CD14-positive monocyte (primary cell): ENCODE measurements around the gene MACROD2. TPM values are rescaled to one million over a fixed set of nuclear protein-coding genes. Genes with fewer than 3 reads are reported as not detected.

Source experiments
- DNase-seq, 3 donors: peaks; one replicate each; pipeline ENCODE4 v3.0.0-alpha.2; 2011 to 2022
- H2AFZ ChIP-seq: 2 replicates; pipeline ENCODE4 v1.6.0; 2012; ENCODE audit warnings: mild to moderate bottlenecking, low read depth, low read length, inconsistent platforms; ENCODE audit not compliant: insufficient read depth, poor library complexity, severe bottlenecking
- H3K27ac ChIP-seq, 2 donors: 1 replicate in 1 of 2; 2 replicates in 1 of 2; pipeline ENCODE4 v1.5.1; 2012 to 2013; ENCODE audit warnings: low read length in 2 of 2, control low read depth in 1 of 2, inconsistent platforms in 1 of 2, low read depth in 1 of 2, mild to moderate bottlenecking in 1 of 2
- H3K27me3 ChIP-seq, 2 donors: one replicate each; pipeline versions ENCODE4 v1.6.0 to v1.6.1; 2011 to 2013; ENCODE audit warnings: low read length in 2 of 2; ENCODE audit not compliant: control insufficient read depth in 2 of 2, insufficient read depth in 2 of 2
- H3K36me3 ChIP-seq, 2 donors: replicated peaks in 1 of 2; 1 replicate in 1 of 2; 2 replicates in 1 of 2; pipeline versions ENCODE4 v1.5.1 to v1.6.1; 2012 to 2013; ENCODE audit warnings: low read length in 2 of 2, control low read depth in 1 of 2, inconsistent platforms in 1 of 2, mild to moderate bottlenecking in 1 of 2; ENCODE audit not compliant: insufficient read depth in 2 of 2, control insufficient read depth in 1 of 2
- H3K4me1 ChIP-seq, 2 donors: 1 replicate in 1 of 2; 2 replicates in 1 of 2; pipeline versions ENCODE4 v1.5.1 to v1.6.1; 2012 to 2013; ENCODE audit warnings: low read length in 2 of 2, control low read depth in 1 of 2, inconsistent platforms in 1 of 2, mild to moderate bottlenecking in 1 of 2, moderate library complexity in 1 of 2; ENCODE audit not compliant: insufficient read depth in 2 of 2, control insufficient read depth in 1 of 2
- H3K4me2 ChIP-seq: replicated peaks from 2 replicates; pipeline ENCODE3; 2012; ENCODE audit warnings: low read length, moderate library complexity, mild to moderate bottlenecking; ENCODE audit not compliant: poor library complexity, severe bottlenecking; ENCODE audit errors: extremely low read depth
- H3K4me3 ChIP-seq, 3 experiments: fragments of 200-600 bp in 1 of 3; sonication (generic) in 1 of 3; replicated peaks in 1 of 3; 1 replicate in 2 of 3; 2 replicates in 1 of 3; pipeline ENCODE4 v1.5.1; 2011 to 2013; ENCODE audit warnings: low read length in 3 of 3, mild to moderate bottlenecking in 3 of 3, control low read depth in 2 of 3, low read depth in 2 of 3, inconsistent platforms in 1 of 3, moderate library complexity in 1 of 3
- H3K79me2 ChIP-seq: 2 replicates; pipeline ENCODE4 v1.6.0; 2012; ENCODE audit warnings: mild to moderate bottlenecking, control low read depth, inconsistent platforms, low read length, moderate library complexity; ENCODE audit not compliant: insufficient read depth
- H3K9ac ChIP-seq: 2 replicates; pipeline ENCODE4 v1.6.0; 2017; ENCODE audit warnings: low read length, mild to moderate bottlenecking; ENCODE audit not compliant: insufficient read depth, poor library complexity, severe bottlenecking
- H3K9me3 ChIP-seq, 2 donors: replicated peaks in 1 of 2; 1 replicate in 1 of 2; 2 replicates in 1 of 2; pipeline versions ENCODE4 v1.5.1 to v1.6.1; 2012 to 2013; ENCODE audit warnings: low read length in 2 of 2, control low read depth in 1 of 2; ENCODE audit not compliant: control insufficient read depth in 1 of 2, insufficient read depth in 1 of 2
- H4K20me1 ChIP-seq: 2 replicates; pipeline ENCODE4 v1.6.0; 2012; ENCODE audit warnings: mild to moderate bottlenecking, low read length, control low read depth, moderate library complexity; ENCODE audit not compliant: insufficient read depth
- H3K27ac Mint-ChIP-seq, 7 donors: one replicate each; pipeline ENCODE4 v1.8.0; 2020; ENCODE audit warnings: mild to moderate bottlenecking in 7 of 7, mixed read lengths in 7 of 7, moderate library complexity in 6 of 7, inconsistent platforms in 2 of 7
- H3K27me3 Mint-ChIP-seq, 3 donors: one replicate each; pipeline ENCODE4 v1.8.0; 2021 to 2022; ENCODE audit warnings: low read depth in 3 of 3, mild to moderate bottlenecking in 3 of 3, mixed read lengths in 3 of 3, moderate library complexity in 3 of 3, inconsistent platforms in 1 of 3
- H3K36me3 Mint-ChIP-seq, 2 donors: one replicate each; pipeline ENCODE4 v1.8.0; 2020; ENCODE audit warnings: mixed read lengths in 2 of 2, inconsistent platforms in 1 of 2, mild to moderate bottlenecking in 1 of 2
- H3K4me1 Mint-ChIP-seq: one replicate; pipeline ENCODE4 v1.8.0; 2020; ENCODE audit warnings: mild to moderate bottlenecking, mixed read lengths
- H3K4me3 Mint-ChIP-seq, 2 donors: one replicate each; pipeline ENCODE4 v1.8.0; 2020; ENCODE audit warnings: mild to moderate bottlenecking in 2 of 2, mixed read lengths in 2 of 2, moderate library complexity in 1 of 2
- H3K9me3 Mint-ChIP-seq, 7 donors: one replicate each; pipeline ENCODE4 v1.8.0; 2020 to 2022; ENCODE audit warnings: mixed read lengths in 7 of 7, mild to moderate bottlenecking in 6 of 7, moderate library complexity in 6 of 7, inconsistent platforms in 2 of 7
- WGBS: methylation state at CpG from one replicate; pipeline ENCODE4 v1.1.5; 2013; ENCODE audit warnings: missing lambda C conversion rate; ENCODE audit not compliant: insufficient coverage; 5-methylcytosine and 5-hydroxymethylcytosine counted together
- intact Hi-C, 2 donors: fragments of 100-400 bp; cut with micrococcal nuclease; formaldehyde crosslinking; loops; one replicate each; pipeline versions ENCODE4 v1.15.0 to v1.15.1; 2023
- polyA plus RNA-seq, 3 donors: library from polyadenylated mRNA; depleted of rRNA in 1 of 3; unstranded in 2 of 3; stranded (reverse) in 1 of 3; fragments of 300-500 nt in 2 of 3; fragments of >200 nt in 1 of 3; fragmentation: Illumina TruSeq in 2 of 3; gene quantifications; 1 replicate in 2 of 3; 2 replicates in 1 of 3; pipeline ENCODE4 v1.2.3, GENCODE V29; 2012 to 2021
- TF ChIP-seq, protein P1 (sequence below): fragments of 200-600 bp; IDR thresholded peaks from one replicate; pipeline ENCODE4 v1.8.0; 2022; ENCODE audit warnings: antibody characterized with exemption, mild to moderate bottlenecking

Gene MACROD2
- polyA plus RNA-seq, 3 donors = 0.23 TPM; not detected in 2

DNA sequence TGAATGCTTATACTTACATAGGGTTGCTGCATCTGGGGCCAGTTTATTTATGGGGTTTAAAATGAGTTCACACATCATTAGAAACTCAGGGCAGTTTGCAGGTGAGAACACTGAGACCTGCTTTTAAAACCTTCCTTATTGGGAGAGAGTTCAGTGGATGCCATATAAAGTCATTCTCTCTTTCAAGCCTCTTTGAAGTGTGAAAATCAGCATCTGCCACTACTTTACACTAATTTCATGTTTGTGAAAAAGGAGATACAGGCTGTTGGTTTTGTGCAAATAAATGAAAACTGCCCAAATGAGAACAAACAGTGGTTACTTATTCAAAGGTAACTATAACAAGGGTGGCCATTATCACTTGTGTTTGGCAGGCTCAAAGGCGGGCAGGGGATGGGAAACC lies 2047.4 kb downstream of the MACROD2 start:
- H3K36me3 Mint-ChIP-seq = peaks cover 0 to 2% of the 10 kb centered on the region in 2 donors
- peaks cover 0 to 10% (median 0%) of the 10 kb centered on the region in 7 donors for H3K9me3 Mint-ChIP-seq
- DNase-seq = no peak
- Histone ChIP-seq H3K27ac (no peak overlapping the region), H3K4me1 (peaks cover 8 to 9% of the 10 kb centered on the region in 2 donors), H3K4me2 (no peak overlapping the region), H4K20me1 (no peaks in the 10 kb centered on the region), H3K4me3 (no peak overlapping the region), H3K36me3 (no peaks in the 10 kb centered on the region), H3K9ac (no peak overlapping the region), H3K9me3 (no peaks in the 10 kb centered on the region), H3K27me3 (no peaks in the 10 kb centered on the region), H3K79me2 (no peaks in the 10 kb centered on the region), H2AFZ (no peak overlapping the region)
- intact Hi-C loops = no loop called here
- H3K4me1 Mint-ChIP-seq = peaks cover 19% of the 10 kb centered on the region
- no peak overlapping the region for H3K4me3 Mint-ChIP-seq
- TF ChIP-seq, protein P1, sequence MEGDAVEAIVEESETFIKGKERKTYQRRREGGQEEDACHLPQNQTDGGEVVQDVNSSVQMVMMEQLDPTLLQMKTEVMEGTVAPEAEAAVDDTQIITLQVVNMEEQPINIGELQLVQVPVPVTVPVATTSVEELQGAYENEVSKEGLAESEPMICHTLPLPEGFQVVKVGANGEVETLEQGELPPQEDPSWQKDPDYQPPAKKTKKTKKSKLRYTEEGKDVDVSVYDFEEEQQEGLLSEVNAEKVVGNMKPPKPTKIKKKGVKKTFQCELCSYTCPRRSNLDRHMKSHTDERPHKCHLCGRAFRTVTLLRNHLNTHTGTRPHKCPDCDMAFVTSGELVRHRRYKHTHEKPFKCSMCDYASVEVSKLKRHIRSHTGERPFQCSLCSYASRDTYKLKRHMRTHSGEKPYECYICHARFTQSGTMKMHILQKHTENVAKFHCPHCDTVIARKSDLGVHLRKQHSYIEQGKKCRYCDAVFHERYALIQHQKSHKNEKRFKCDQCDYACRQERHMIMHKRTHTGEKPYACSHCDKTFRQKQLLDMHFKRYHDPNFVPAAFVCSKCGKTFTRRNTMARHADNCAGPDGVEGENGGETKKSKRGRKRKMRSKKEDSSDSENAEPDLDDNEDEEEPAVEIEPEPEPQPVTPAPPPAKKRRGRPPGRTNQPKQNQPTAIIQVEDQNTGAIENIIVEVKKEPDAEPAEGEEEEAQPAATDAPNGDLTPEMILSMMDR = no peak
- no peaks in the 10 kb centered on the region for H3K27me3 Mint-ChIP-seq
- 100% methylated on average over 1 of the region's 1 CpG for WGBS
- no peak overlapping the region for H3K27ac Mint-ChIP-seq

DNA sequence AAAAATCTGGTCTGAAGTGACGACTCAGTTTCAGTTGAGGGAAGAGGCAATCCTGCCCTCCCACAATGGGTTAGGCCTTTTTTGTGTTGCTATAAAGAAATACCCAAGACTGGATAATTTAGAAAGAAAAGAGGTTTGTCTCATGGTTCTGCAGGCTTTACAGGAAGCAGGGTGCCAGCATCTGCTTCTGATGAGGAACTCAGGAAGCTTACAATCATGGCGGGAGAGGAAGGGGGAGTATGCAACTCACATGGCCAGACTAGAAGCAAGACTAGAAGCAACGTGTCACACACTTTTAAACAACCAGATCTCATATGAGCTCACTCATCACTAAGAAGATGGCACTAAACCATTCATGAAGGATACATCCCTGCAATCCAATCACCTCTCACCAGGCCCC lies 2048.6 kb downstream of the MACROD2 start:
- TF ChIP-seq, protein P1 = no peak
- no peak overlapping the region for H3K4me2 ChIP-seq
- H3K4me1 Mint-ChIP-seq = peaks cover 19% of the 10 kb centered on the region

More for the DNA sequence above, 2048.6 kb downstream of the MACROD2 start:
- intact Hi-C loops = no loop called here
- Histone ChIP-seq H3K27ac (no peak overlapping the region), H3K27me3 (no peaks in the 10 kb centered on the region), H3K4me1 (peaks cover 8 to 9% of the 10 kb centered on the region in 2 donors), H4K20me1 (no peaks in the 10 kb centered on the region), H3K9me3 (no peaks in the 10 kb centered on the region), H3K36me3 (no peaks in the 10 kb centered on the region), H3K9ac (no peak overlapping the region), H3K4me3 (no peak overlapping the region), H3K79me2 (no peaks in the 10 kb centered on the region), H2AFZ (no peak overlapping the region)
- Mint-ChIP-seq H3K27ac (no peak overlapping the region), H3K27me3 (no peaks in the 10 kb centered on the region), H3K36me3 (peaks cover 0 to 2% of the 10 kb centered on the region in 2 donors), H3K9me3 (peaks cover 0 to 10% (median 0%) of the 10 kb centered on the region in 7 donors), H3K4me3 (no peak overlapping the region)
- DNase-seq = no peak
- no CpG with 5 or more reads among the region's 3 CpGs for WGBS
